Activated CD4-positive, alpha-beta memory T cell treated with anti-CD3 and anti-CD28 coated beads, Interleukin-2, amount 10 ng/mL, durations not matched to agents 7 days and 5 days (primary cell): ENCODE results near the gene CASP1. TPM values are rescaled to one million over a fixed set of nuclear protein-coding genes. Genes with fewer than 3 reads are reported as not detected.

Experiments used
- CTCF ChIA-PET: fragments of 350-600 bp; sonication (Branson Sonifier 250); formaldehyde crosslinking; loops from one replicate; lab custom pipeline; 2021; ENCODE audit warnings: antibody characterized with exemption, inconsistent platforms; lab: Charles Lee
- POLR2A ChIA-PET: fragments of 350-600 bp; sonication (Branson Sonifier 250); formaldehyde crosslinking; loops from one replicate; lab custom pipeline; 2021; ENCODE audit warnings: antibody characterized with exemption; lab: Charles Lee
- DNase-seq: peaks from one replicate; pipeline ENCODE4 v3.0.0-alpha.2; 2020
- H3K27ac Mint-ChIP-seq: one replicate; pipeline ENCODE4 v1.8.0; 2021; ENCODE audit warnings: mild to moderate bottlenecking, mixed read lengths
- H3K27me3 Mint-ChIP-seq: one replicate; pipeline ENCODE4 v1.8.0; 2021; ENCODE audit warnings: mixed read lengths
- H3K36me3 Mint-ChIP-seq: one replicate; pipeline ENCODE4 v1.8.0; 2021; ENCODE audit warnings: low read depth, mixed read lengths
- H3K4me1 Mint-ChIP-seq: one replicate; pipeline ENCODE4 v1.8.0; 2021; ENCODE audit warnings: mixed read lengths
- H3K4me3 Mint-ChIP-seq: one replicate; pipeline ENCODE4 v1.8.0; 2021; ENCODE audit warnings: mild to moderate bottlenecking, mixed read lengths
- H3K9me3 Mint-ChIP-seq: one replicate; pipeline ENCODE4 v1.8.0; 2021; ENCODE audit warnings: mixed read lengths
- total RNA-seq, 2 experiments: library from RNA; stranded (reverse); gene quantifications; one replicate each; pipeline ENCODE4 v1.2.3, GENCODE V29; 2021

CASP1 gene
- total RNA-seq, 2 experiments from 2014 or later = 130 to 132 TPM

GRCh38 chr11:105000167-105000566 lies 34.8 kb downstream of the CASP1 start:
- Mint-ChIP-seq H3K9me3 (peaks cover under 1% of the 10 kb centered on the region), H3K4me1 (peaks cover 8% of the 10 kb centered on the region), H3K27ac (no peak overlapping the region), H3K27me3 (no peaks in the 10 kb centered on the region), H3K4me3 (no peak overlapping the region), H3K36me3 (no peaks in the 10 kb centered on the region)
- ChIA-PET CTCF (interaction anchor here (1.0 to 1.3 kb wide), 3 partner anchors 13 to 46 kb away, joined by 3 to 6 read pairs (median 4); no protein-coding TSS in a partner anchor), POLR2A (no interaction called here)
- no peak for DNase-seq

- Mint-ChIP-seq H3K4me3 (no peak overlapping the region), H3K27me3 (no peaks in the 10 kb centered on the region), H3K27ac (no peak overlapping the region), H3K9me3 (peaks cover 3% of the 10 kb centered on the region), H3K36me3 (no peaks in the 10 kb centered on the region), H3K4me1 (peaks cover 8% of the 10 kb centered on the region)
- ChIA-PET POLR2A (no interaction called here), CTCF (no interaction called here)
- no peak for DNase-seq
These were observed 35.2 kb downstream of the CASP1 start for GRCh38 chr11:104999721-105000120.

- no peak for DNase-seq
- Mint-ChIP-seq H3K4me3 (no peak overlapping the region), H3K9me3 (peaks cover 3% of the 10 kb centered on the region), H3K4me1 (peaks cover 8% of the 10 kb centered on the region), H3K27me3 (no peaks in the 10 kb centered on the region), H3K27ac (no peak overlapping the region), H3K36me3 (no peaks in the 10 kb centered on the region)
- ChIA-PET CTCF (no interaction called here), POLR2A (interaction anchor here (1.1 kb wide), 1 partner anchor 100 kb away, joined by 3 read pairs; no protein-coding TSS in a partner anchor)
These were observed 37.7 kb downstream of the CASP1 start for GRCh38 chr11:104997288-104997687.

- ChIA-PET POLR2A (no interaction called here), CTCF (interaction anchor here (0.7 kb wide), 1 partner anchor 97 kb away, joined by 3 read pairs; no protein-coding TSS in a partner anchor)
- DNase-seq = no peak
- H3K27me3 Mint-ChIP-seq = no peaks in the 10 kb centered on the region
- no peak overlapping the region for H3K4me3 Mint-ChIP-seq
- H3K9me3 Mint-ChIP-seq = peaks cover 3% of the 10 kb centered on the region
- H3K36me3 Mint-ChIP-seq = no peaks in the 10 kb centered on the region
- no peak overlapping the region for H3K27ac Mint-ChIP-seq
- no peaks in the 10 kb centered on the region for H3K4me1 Mint-ChIP-seq
These were observed 39.9 kb downstream of the CASP1 start for GRCh38 chr11:104995001-104995408.

- Mint-ChIP-seq H3K4me3 (no peak overlapping the region), H3K27me3 (peaks cover 3% of the 10 kb centered on the region), H3K27ac (no peak overlapping the region), H3K36me3 (peaks cover 4% of the 10 kb centered on the region), H3K4me1 (no peaks in the 10 kb centered on the region), H3K9me3 (peaks cover 3% of the 10 kb centered on the region)
- ChIA-PET CTCF (no interaction called here), POLR2A (no interaction called here)
- no peak for DNase-seq
These were observed 42.2 kb downstream of the CASP1 start for GRCh38 chr11:104992781-104993180.

- CTCF ChIA-PET = no interaction called here
- H3K9me3 Mint-ChIP-seq = peaks cover 3% of the 10 kb centered on the region
- no peak overlapping the region for H3K4me3 Mint-ChIP-seq
- H3K36me3 Mint-ChIP-seq = peaks cover 4% of the 10 kb centered on the region
- no peaks in the 10 kb centered on the region for H3K4me1 Mint-ChIP-seq
- no peak for DNase-seq
- POLR2A ChIA-PET = no interaction called here
- H3K27ac Mint-ChIP-seq = no peak overlapping the region
- H3K27me3 Mint-ChIP-seq = peaks cover 3% of the 10 kb centered on the region
These were observed 43.0 kb downstream of the CASP1 start for GRCh38 chr11:104991994-104992393.

- H3K27me3 Mint-ChIP-seq = peaks cover 3% of the 10 kb centered on the region
- CTCF ChIA-PET = no interaction called here
- POLR2A ChIA-PET = interaction anchor here (1.2 kb wide), 1 partner anchor 16 kb away, joined by 6 read pairs; the partner anchor contains the start of gene CASP4
- H3K9me3 Mint-ChIP-seq = no peaks in the 10 kb centered on the region
- H3K36me3 Mint-ChIP-seq = peaks cover 4% of the 10 kb centered on the region
- no peak for DNase-seq
- no peak overlapping the region for H3K27ac Mint-ChIP-seq
- no peaks in the 10 kb centered on the region for H3K4me1 Mint-ChIP-seq
- no peak overlapping the region for H3K4me3 Mint-ChIP-seq
These were observed 50.1 kb downstream of the CASP1 start for GRCh38 chr11:104984808-104985207.

- Mint-ChIP-seq H3K36me3 (peaks cover 2% of the 10 kb centered on the region), H3K4me1 (no peaks in the 10 kb centered on the region), H3K27ac (no peak overlapping the region), H3K9me3 (peaks cover 9% of the 10 kb centered on the region), H3K27me3 (no peaks in the 10 kb centered on the region), H3K4me3 (no peak overlapping the region)
- POLR2A ChIA-PET = no interaction called here
- CTCF ChIA-PET = no interaction called here
- DNase-seq = no peak
These were observed 55.1 kb downstream of the CASP1 start for GRCh38 chr11:104979839-104980238.

Other genes starting within 250 kb of the CASP1 start
- under 1 TPM; 0.50 to 0.83 TPM for gene CASP12, start 136.7 kb downstream of the CASP1 start, total RNA-seq
- 100 to 1,000 TPM; 138 TPM for gene CASP4, start 66.6 kb downstream of the CASP1 start, total RNA-seq
- gene CASP5, start 12.0 kb downstream of the CASP1 start, total RNA-seq = under 1 TPM in 1 of 2 experiments, not detected in 1; 0.30 TPM
- gene CARD16, start 10.2 kb upstream of the CASP1 start, total RNA-seq = 100 to 1,000 TPM in 1 of 2 experiments, 10 to 100 TPM in 1; 98.1 to 101 TPM
- not detected for gene CARD18, start 104.6 kb upstream of the CASP1 start, total RNA-seq